OCI-LY1 (cell line): ENCODE results near the gene NCAPG2.
"Not testable (repeated sequence)": the region's sequence is repeated elsewhere in the genome, so short reads cannot be mapped to it uniquely, and the experiment has no call there.

Experiments used
- H2AFZ ChIP-seq: fragments of 200-600 bp; sonication (generic), shearing (Covaris generic); 2 replicates; pipeline ENCODE4 v1.6.0; 2014; ENCODE audit warnings: antibody characterized with exemption, mild to moderate bottlenecking, low read length
- H3F3A ChIP-seq: fragments of 200-600 bp; sonication (generic), shearing (Covaris generic); 2 replicates; pipeline ENCODE4 v1.6.0; 2014; ENCODE audit warnings: mild to moderate bottlenecking, antibody characterized with exemption, low read length, moderate library complexity; ENCODE audit not compliant: insufficient read depth
- H3K27ac ChIP-seq: fragments of 200-600 bp; sonication (generic); 2 replicates; pipeline ENCODE4 v1.5.1; 2014; ENCODE audit warnings: low read length, mixed run types, mild to moderate bottlenecking, low read depth; ENCODE audit not compliant: poor library complexity, severe bottlenecking
- H3K27me3 ChIP-seq: fragments of 200-600 bp; sonication (generic); 2 replicates; pipeline ENCODE4 v1.6.0; 2014; ENCODE audit warnings: antibody characterized with exemption, mild to moderate bottlenecking, low read length, moderate library complexity; ENCODE audit not compliant: insufficient read depth
- H3K36me3 ChIP-seq: fragments of 200-600 bp; sonication (generic); 2 replicates; pipeline ENCODE4 v1.6.1; 2014; ENCODE audit warnings: mild to moderate bottlenecking, antibody characterized with exemption, low read length, moderate library complexity, mixed read lengths; ENCODE audit not compliant: insufficient read depth
- H3K4me1 ChIP-seq: fragments of 200-600 bp; sonication (generic); 2 replicates; pipeline ENCODE4 v1.5.1; 2014; ENCODE audit warnings: mild to moderate bottlenecking, low read length, moderate library complexity; ENCODE audit not compliant: insufficient read depth, severe bottlenecking
- H3K4me2 ChIP-seq: fragments of 200-600 bp; sonication (generic), shearing (Covaris generic); 2 replicates; pipeline ENCODE4 v1.6.1; 2014; ENCODE audit warnings: low read length
- H3K4me3 ChIP-seq: fragments of 200-600 bp; sonication (generic); 2 replicates; pipeline ENCODE4 v1.5.1; 2014; ENCODE audit warnings: low read length, low read depth, mild to moderate bottlenecking, mixed read lengths; ENCODE audit not compliant: poor library complexity, severe bottlenecking
- H3K79me2 ChIP-seq: fragments of 200-600 bp; shearing (Covaris generic); 2 replicates; pipeline ENCODE4 v1.6.1; 2016; ENCODE audit warnings: mixed run types, low read length, mixed read lengths; ENCODE audit not compliant: insufficient read depth
- H3K9ac ChIP-seq: fragments of 200-600 bp; sonication (generic), shearing (Covaris generic); 2 replicates; pipeline ENCODE4 v1.6.1; 2014; ENCODE audit warnings: mild to moderate bottlenecking, low read length, mixed read lengths
- H3K9me2 ChIP-seq: fragments of 200-600 bp; sonication (generic), shearing (Covaris generic); 2 replicates; pipeline ENCODE4 v1.6.1; 2014; ENCODE audit warnings: low read depth, mild to moderate bottlenecking, low read length, mixed read lengths
- H3K9me3 ChIP-seq: fragments of 200-600 bp; shearing (Covaris generic); 2 replicates; pipeline ENCODE4 v1.6.1; 2014; ENCODE audit warnings: low read length, mixed read lengths
- H4K20me1 ChIP-seq: fragments of 200-600 bp; sonication (generic), shearing (Covaris generic); 2 replicates; pipeline ENCODE4 v1.6.0; 2016; ENCODE audit warnings: mild to moderate bottlenecking, low read length; ENCODE audit not compliant: insufficient read depth
- EZH2 ChIP-seq: fragments of 200-600 bp; sonication (generic), shearing (Covaris generic); IDR thresholded peaks from 2 replicates; pipeline ENCODE4 v1.8.0; 2017; ENCODE audit warnings: borderline replicate concordance, mixed run types, mild to moderate bottlenecking, antibody characterized with exemption, low read length, moderate library complexity, mixed read lengths
- TF ChIP-seq, protein P1 (sequence below): fragments of 200-600 bp; sonication (generic), shearing (Covaris generic); IDR thresholded peaks from 2 replicates; pipeline ENCODE4 v1.5.1; 2017; ENCODE audit warnings: mild to moderate bottlenecking, antibody characterized with exemption, low read length, moderate library complexity, mixed read lengths

Gene NCAPG2

DNA sequence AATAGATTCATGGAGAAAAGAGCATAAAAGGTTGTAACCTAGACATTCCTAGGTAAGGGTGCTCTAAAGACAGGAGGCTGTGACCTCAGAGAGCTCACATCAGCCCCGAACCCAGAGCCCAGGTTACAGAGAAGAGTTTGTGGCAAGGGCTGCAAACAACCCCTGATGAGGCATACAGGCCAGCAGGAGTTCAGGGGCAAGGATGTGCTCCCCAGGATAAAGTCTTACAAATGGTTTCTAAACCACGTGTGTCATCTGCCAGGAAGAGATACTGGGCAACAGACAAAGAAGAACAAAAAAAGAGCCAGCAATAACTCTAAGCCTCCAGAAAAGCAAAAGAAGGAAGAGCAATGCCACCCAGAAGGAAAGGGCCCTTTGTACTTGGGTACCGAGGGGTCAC lies 27.7 kb downstream of the NCAPG2 start:
- H3K4me3 ChIP-seq: no peak overlapping the region
- H3K4me2 ChIP-seq: no peak overlapping the region
- no peaks in the 10 kb centered on the region for H3K27me3 ChIP-seq
- H4K20me1 ChIP-seq: no peaks in the 10 kb centered on the region
- H3K27ac ChIP-seq: no peak overlapping the region
- H3K79me2 ChIP-seq: no peaks in the 10 kb centered on the region
- H3F3A ChIP-seq: peaks cover 3% of the 10 kb centered on the region; the same call in 1 of the 2 replicates
- TF ChIP-seq, protein P1, sequence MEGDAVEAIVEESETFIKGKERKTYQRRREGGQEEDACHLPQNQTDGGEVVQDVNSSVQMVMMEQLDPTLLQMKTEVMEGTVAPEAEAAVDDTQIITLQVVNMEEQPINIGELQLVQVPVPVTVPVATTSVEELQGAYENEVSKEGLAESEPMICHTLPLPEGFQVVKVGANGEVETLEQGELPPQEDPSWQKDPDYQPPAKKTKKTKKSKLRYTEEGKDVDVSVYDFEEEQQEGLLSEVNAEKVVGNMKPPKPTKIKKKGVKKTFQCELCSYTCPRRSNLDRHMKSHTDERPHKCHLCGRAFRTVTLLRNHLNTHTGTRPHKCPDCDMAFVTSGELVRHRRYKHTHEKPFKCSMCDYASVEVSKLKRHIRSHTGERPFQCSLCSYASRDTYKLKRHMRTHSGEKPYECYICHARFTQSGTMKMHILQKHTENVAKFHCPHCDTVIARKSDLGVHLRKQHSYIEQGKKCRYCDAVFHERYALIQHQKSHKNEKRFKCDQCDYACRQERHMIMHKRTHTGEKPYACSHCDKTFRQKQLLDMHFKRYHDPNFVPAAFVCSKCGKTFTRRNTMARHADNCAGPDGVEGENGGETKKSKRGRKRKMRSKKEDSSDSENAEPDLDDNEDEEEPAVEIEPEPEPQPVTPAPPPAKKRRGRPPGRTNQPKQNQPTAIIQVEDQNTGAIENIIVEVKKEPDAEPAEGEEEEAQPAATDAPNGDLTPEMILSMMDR: no peak
- TF ChIP-seq EZH2: no peak
- no peaks in the 10 kb centered on the region for H3K9me3 ChIP-seq
- H3K36me3 ChIP-seq: peaks cover 91% of the 10 kb centered on the region
- no peak overlapping the region for H3K9ac ChIP-seq
- no peaks in the 10 kb centered on the region for H3K4me1 ChIP-seq
- H3K9me2 ChIP-seq: no peaks in the 10 kb centered on the region
- no peak overlapping the region for H2AFZ ChIP-seq

DNA sequence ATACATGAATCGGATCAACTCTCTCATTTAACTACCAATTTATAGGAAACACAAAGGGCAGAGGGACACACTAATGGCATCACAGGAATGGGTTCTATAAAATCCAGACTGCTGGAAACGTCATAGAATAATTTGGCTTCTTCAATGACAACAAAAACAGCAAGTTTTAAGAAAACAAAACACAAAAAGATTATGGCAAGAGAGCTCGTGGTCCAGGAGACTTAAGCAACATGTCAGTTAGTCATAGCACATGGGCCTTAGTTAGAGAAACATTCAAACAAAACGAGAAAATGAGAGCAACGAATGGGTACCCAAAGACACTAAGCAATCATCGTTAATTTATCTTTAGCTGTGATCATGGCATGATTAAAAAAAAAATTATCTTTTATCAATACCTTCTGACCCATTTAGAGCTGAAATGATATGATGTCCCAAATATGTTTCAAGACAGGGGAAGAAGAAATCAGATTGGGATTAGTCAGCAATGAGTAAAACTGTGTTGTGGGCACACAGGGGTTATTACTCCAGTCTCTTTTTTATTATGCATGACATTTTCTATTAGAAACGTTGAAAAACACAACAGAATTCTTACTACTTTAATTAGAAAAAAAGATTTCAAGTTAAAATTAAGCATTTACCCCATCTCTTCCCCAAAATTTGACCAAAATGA lies 28.3 kb downstream of the NCAPG2 start:
- TF ChIP-seq, protein P1: no peak
- no peak for TF ChIP-seq EZH2
- H3K79me2 ChIP-seq: no peaks in the 10 kb centered on the region
- H3K36me3 ChIP-seq: peaks cover 92% of the 10 kb centered on the region

DNA sequence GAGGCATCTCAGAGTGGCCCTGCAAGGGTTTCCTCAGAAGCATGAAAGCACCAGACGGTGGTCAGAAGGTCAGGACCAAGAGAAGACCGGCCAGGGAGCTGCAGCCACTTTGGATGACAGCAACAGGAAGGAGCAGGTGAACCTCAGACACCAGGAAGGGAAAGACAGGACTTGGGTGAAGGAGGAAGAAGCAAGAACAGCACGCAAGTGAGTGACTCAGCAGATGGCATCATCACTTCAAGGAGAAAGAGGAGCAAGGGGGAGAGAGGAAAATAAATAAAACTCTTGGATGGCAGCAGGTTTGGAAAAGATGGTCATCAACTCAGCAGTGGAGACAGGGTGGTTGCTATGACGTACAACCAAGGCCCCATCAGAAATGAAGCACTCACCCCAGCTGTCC lies 31.6 kb downstream of the NCAPG2 start:
- H3K79me2 ChIP-seq: no peaks in the 10 kb centered on the region
- H3K9ac ChIP-seq: no peak overlapping the region
- H3K36me3 ChIP-seq: peaks cover 81% of the 10 kb centered on the region
- no peaks in the 10 kb centered on the region for H3K27me3 ChIP-seq
- no peaks in the 10 kb centered on the region for H4K20me1 ChIP-seq
- H2AFZ ChIP-seq: no peak overlapping the region
- H3K4me3 ChIP-seq: no peak overlapping the region
- TF ChIP-seq, protein P1: no peak
- TF ChIP-seq EZH2: no peak
- H3F3A ChIP-seq: peaks cover 3% of the 10 kb centered on the region; the same call in 1 of the 2 replicates
- no peak overlapping the region for H3K27ac ChIP-seq
- no peaks in the 10 kb centered on the region for H3K9me2 ChIP-seq
- H3K4me1 ChIP-seq: no peaks in the 10 kb centered on the region
- no peak overlapping the region for H3K4me2 ChIP-seq
- no peaks in the 10 kb centered on the region for H3K9me3 ChIP-seq

More for the DNA sequence above, 28.3 kb downstream of the NCAPG2 start:
- no peaks in the 10 kb centered on the region for H3K9me3 ChIP-seq
- H3K4me1 ChIP-seq: no peaks in the 10 kb centered on the region
- peaks cover 3% of the 10 kb centered on the region; the same call in 1 of the 2 replicates for H3F3A ChIP-seq
- no peak overlapping the region for H3K27ac ChIP-seq
- H3K9ac ChIP-seq: no peak overlapping the region
- H3K27me3 ChIP-seq: no peaks in the 10 kb centered on the region
- no peaks in the 10 kb centered on the region for H3K9me2 ChIP-seq
- no peak overlapping the region for H3K4me2 ChIP-seq
- no peak overlapping the region for H2AFZ ChIP-seq
- no peak overlapping the region for H3K4me3 ChIP-seq
- no peaks in the 10 kb centered on the region for H4K20me1 ChIP-seq

DNA sequence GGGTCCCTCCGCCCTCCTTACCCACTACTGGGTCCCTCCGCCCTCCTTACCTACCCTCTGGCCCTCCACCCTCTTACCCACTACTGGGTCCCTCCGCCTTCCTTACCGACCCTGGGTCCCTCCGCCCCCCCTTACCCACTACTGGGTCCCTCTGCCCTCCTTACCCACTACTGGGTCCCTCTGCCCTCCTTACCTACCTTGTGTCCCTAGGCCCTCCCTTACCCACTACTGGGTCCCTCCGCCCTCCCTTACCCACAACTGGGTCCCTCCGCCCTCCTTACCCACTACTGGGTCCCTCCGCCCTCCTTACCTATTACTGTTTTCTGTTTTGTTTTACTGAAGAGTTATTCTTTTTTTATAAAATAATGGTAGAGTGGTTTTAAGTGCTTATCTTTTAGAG lies 36.5 kb downstream of the NCAPG2 start:
- H3K9me2 ChIP-seq, H3K79me2 ChIP-seq, H3K4me1 ChIP-seq, H3F3A ChIP-seq, H3K4me2 ChIP-seq, H3K27ac ChIP-seq, H3K27me3 ChIP-seq, H4K20me1 ChIP-seq, H3K9me3 ChIP-seq, H2AFZ ChIP-seq, H3K4me3 ChIP-seq, H3K9ac ChIP-seq: not testable (repeated sequence)
- H3K36me3 ChIP-seq: peaks cover 68% of the 10 kb centered on the region

DNA sequence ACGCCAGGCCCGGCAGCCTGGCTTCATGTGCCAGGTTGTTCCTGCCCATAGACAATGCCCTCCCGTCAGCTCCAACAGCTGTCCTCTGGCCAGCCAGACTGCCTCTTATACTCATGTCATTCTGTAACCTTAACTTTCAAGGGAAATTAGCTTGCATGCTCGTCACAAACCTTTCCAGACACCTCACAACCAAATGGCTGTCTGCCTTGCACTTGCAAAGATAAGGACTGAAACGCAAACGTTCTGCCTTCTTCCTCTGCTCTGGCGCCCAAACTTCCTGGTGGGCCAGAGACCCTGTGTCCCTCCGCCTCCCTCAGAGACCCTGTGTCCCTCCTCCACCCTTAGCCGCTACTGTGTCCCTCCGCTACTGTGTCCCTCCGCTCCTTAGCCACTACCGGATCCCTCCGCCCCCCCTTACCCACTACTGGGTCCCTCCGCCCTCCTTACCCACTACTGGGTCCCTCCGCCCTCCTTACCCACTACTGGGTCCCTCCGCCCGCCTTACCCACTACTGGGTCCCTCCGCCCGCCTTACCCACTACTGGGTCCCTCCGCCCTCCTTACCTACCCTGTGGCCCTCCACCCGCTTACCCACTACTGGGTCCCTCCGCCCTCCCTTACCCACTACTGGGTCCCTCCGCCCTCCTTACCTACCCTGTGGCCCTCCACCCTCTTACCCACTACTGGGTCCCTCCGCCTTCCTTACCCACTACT lies 37.5 kb downstream of the NCAPG2 start:
- not testable (repeated sequence) for H3K9me2 ChIP-seq, H3K4me2 ChIP-seq, H3F3A ChIP-seq, H3K79me2 ChIP-seq, H3K4me1 ChIP-seq, H3K9me3 ChIP-seq, H2AFZ ChIP-seq, H3K27me3 ChIP-seq, H3K4me3 ChIP-seq, H3K9ac ChIP-seq, H3K27ac ChIP-seq, H4K20me1 ChIP-seq
- peaks cover 71% of the 10 kb centered on the region for H3K36me3 ChIP-seq
